Right lobe of liver (tissue), 6 donors: ENCODE results near the gene DUSP11. TPM values are rescaled to one million over a fixed set of nuclear protein-coding genes. Genes with fewer than 3 reads are reported as not detected.
A peak's percentile ranks its signal among the peaks of the same experiment; 100 is the strongest.

ENCODE experiments used
- ATAC-seq, 4 donors: fragments of 200-7000 bp; cut with Tn5 transposase; one replicate each; pipeline ENCODE4 v1.9.1; 2020; ENCODE audit warnings: mild to moderate bottlenecking in 4 of 4, moderate library complexity in 4 of 4
- DNase-seq, 3 donors: peaks; one replicate each; pipeline ENCODE4 v3.0.0-alpha.2; 2020
- H3K27ac ChIP-seq, 3 donors: fragments of 200-600 bp; one replicate each; pipeline ENCODE4 v1.8.0; 2022
- H3K27me3 ChIP-seq, 2 donors: fragments of 200-600 bp; one replicate each; pipeline ENCODE4 v1.8.0; 2022
- H3K36me3 ChIP-seq, 4 donors: fragments of 200-600 bp; sonication (generic) in 1 of 4; one replicate each; pipeline versions ENCODE4 v1.5.1 to v1.8.0; 2017 to 2022; ENCODE audit warnings: control low read depth in 1 of 4
- H3K4me1 ChIP-seq, 4 donors: fragments of 200-600 bp; sonication (generic) in 1 of 4; one replicate each; pipeline versions ENCODE4 v1.5.1 to v1.8.0; 2017 to 2022; ENCODE audit warnings: control low read depth in 1 of 4
- H3K4me3 ChIP-seq, 3 donors: fragments of 200-600 bp; one replicate each; pipeline ENCODE4 v1.8.0; 2022
- H3K9me3 ChIP-seq, 4 donors: fragments of 200-600 bp; sonication (generic) in 1 of 4; one replicate each; pipeline versions ENCODE4 v1.5.1 to v1.8.0; 2017 to 2022; ENCODE audit warnings: control low read depth in 1 of 4
- CTCF ChIP-seq, 4 donors: fragments of 200-600 bp in 3 of 4; fragments of 450-650 bp in 1 of 4; IDR thresholded peaks; one replicate each; pipeline versions ENCODE4 v1.5.1 to v1.8.0; 2016 to 2022; ENCODE audit warnings: antibody characterized with exemption in 4 of 4, mild to moderate bottlenecking in 2 of 4
- POLR2A ChIP-seq: fragments of 450-650 bp; IDR thresholded peaks from one replicate; pipeline ENCODE4 v1.6.1; 2017; ENCODE audit warnings: antibody characterized with exemption, mild to moderate bottlenecking
- WGBS: methylation state at CpG from one replicate; pipeline ENCODE4 v1.1.6; 2018; ENCODE audit warnings: low coverage, low lambda C conversion rate; ENCODE audit not compliant: insufficient coverage; ENCODE audit errors: missing lambda C conversion rate; 5-methylcytosine and 5-hydroxymethylcytosine counted together
- intact Hi-C, 2 donors: fragments of 100-400 bp; cut with DNase I; formaldehyde crosslinking; loops; one replicate each; pipeline versions ENCODE4 v1.11.2 to v1.14.1; 2022
- total RNA-seq, 6 experiments: library from RNA; depleted of rRNA in 2 of 6; stranded (reverse); fragments of >200 nt in 2 of 6; fragmentation: NEBNext Ultra II Directional in 3 of 6; extraction: Animal tissue kit (Norgen Biotek cat#: 25700) in 3 of 6; gene quantifications; one replicate each; pipeline versions ENCODE4 v1.1.0 to v1.2.4, GENCODE V29; 2016 to 2023
- donor health status: DM: no; HTN: yes; CAD: no.
- donor health status: DM: no; HTN: no; CAD: no.
- donor health status: DM: no; HTN: no; CAD: no.
- donor health status: DM: no; HTN: yes; CAD: no.
- donor health status: DM: no; HTN: yes; CAD: no.

DUSP11 gene
- total RNA-seq, 6 experiments from 2014 or later, result 5.7 to 14.2 (median 9.1) TPM

- intact Hi-C loops, result no loop called here
- H3K4me3 ChIP-seq, result no peak overlapping the region
- H3K36me3 ChIP-seq, result no peaks in the 10 kb centered on the region
- H3K4me1 ChIP-seq, result no peaks in the 10 kb centered on the region
- TF ChIP-seq POLR2A (no peak), CTCF (IDR thresholded peaks at IDR 0.05) (no peak)
- H3K27ac ChIP-seq, result peak overlapping the region in 1 of 3 donors; percentile 35
- no peaks in the 10 kb centered on the region for H3K9me3 ChIP-seq
- H3K27me3 ChIP-seq, result no peaks in the 10 kb centered on the region
- DNase-seq (no peak), ATAC-seq (peak in 1 of 4 donors; percentile 15)
Measured at GRCh38 chr2:73717251-73717606, 62.7 kb downstream of the DUSP11 start.

- Histone ChIP-seq H3K36me3 (no peaks in the 10 kb centered on the region), H3K4me1 (no peaks in the 10 kb centered on the region), H3K4me3 (no peak overlapping the region), H3K27ac (peak overlapping the region; percentile 16 to 37 (median 35)), H3K27me3 (no peaks in the 10 kb centered on the region), H3K9me3 (no peaks in the 10 kb centered on the region)
- ATAC-seq (peak; percentile 60 to 79 (median 73)), DNase-seq (no peak)
- WGBS, result 37% methylated on average over 8 of the region's 8 CpGs
- intact Hi-C loops, result no loop called here
- TF ChIP-seq POLR2A (no peak), CTCF (IDR thresholded peaks at IDR 0.05) (no peak)
Measured at GRCh38 chr2:73716543-73717250, 63.2 kb downstream of the DUSP11 start.

DNA sequence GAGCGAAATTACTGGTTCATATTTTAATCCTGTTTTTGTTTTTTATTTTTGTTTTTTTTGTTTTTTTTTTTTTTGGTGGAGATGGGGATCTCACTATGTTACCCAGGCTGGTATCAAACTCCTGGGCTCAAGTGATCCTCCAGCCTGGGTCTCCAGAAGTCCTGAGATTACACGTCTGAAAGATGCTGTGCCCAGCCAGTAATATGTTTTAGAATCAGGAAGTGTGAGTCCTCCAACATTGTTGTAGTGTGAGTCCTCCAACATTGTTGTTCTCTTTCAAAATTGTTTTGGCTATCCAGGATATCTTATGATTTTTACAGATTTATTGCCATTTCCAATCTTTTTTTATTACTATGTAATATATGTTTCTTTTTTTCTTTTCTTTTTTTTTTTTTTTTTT lies 65.8 kb downstream of the DUSP11 start:
- no peaks in the 10 kb centered on the region for H3K36me3 ChIP-seq
- no peaks in the 10 kb centered on the region for H3K27me3 ChIP-seq
- intact Hi-C loops, result no loop called here
- no peak for ATAC-seq
- 83% methylated on average over 2 of the region's 2 CpGs for WGBS
- no peaks in the 10 kb centered on the region for H3K4me1 ChIP-seq
- H3K9me3 ChIP-seq, result no peaks in the 10 kb centered on the region
- no peak for TF ChIP-seq CTCF (IDR thresholded peaks at IDR 0.05)
- no peak for TF ChIP-seq POLR2A
- DNase-seq, result no peak
- no peak overlapping the region for H3K4me3 ChIP-seq
- H3K27ac ChIP-seq, result no peak overlapping the region

Other genes with a start within 250 kb of the DUSP11 start
- 10 to 100 TPM; 15.1 to 40.6 (median 32.7) TPM for gene NAT8, start 137.7 kb downstream of the DUSP11 start, total RNA-seq
- 10 to 100 TPM in 5 of 6 experiments, 1 to 10 TPM in 1; 6.9 to 19.8 (median 11.5) TPM for gene TPRKB, start 42.8 kb downstream of the DUSP11 start, total RNA-seq
- gene C2orf78, start 4.1 kb upstream of the DUSP11 start, total RNA-seq, result under 1 TPM in 1 of 6 experiments, not detected in 5; 0.07 TPM
- gene STAMBP, start 48.9 kb upstream of the DUSP11 start, total RNA-seq, result 10 to 100 TPM; 10.9 to 23.9 (median 16.9) TPM
- 10 to 100 TPM in 1 of 6 experiments, 1 to 10 TPM in 4, under 1 TPM in 1; 0.39 to 12.8 (median 1.1) TPM for gene ACTG2, start 112.9 kb upstream of the DUSP11 start, total RNA-seq
- 10 to 100 TPM; 16.6 to 33.1 (median 22.6) TPM for gene DGUOK, start 146.8 kb upstream of the DUSP11 start, total RNA-seq
- 1 to 10 TPM; 3.7 to 6.8 (median 5.1) TPM for gene TET3, start 204.8 kb upstream of the DUSP11 start, total RNA-seq